Sigmoid colon (tissue), 4 donors: Measurements from ENCODE around the gene FOXP3.

Experiments
- CTCF ChIP-seq, 4 experiments: fragments of 450-650 bp in 3 of 4; fragments of 200-600 bp in 1 of 4; IDR thresholded peaks; one replicate each; pipeline ENCODE4 v1.5.1; 2016 to 2019; ENCODE audit warnings: antibody characterized with exemption in 4 of 4, mild to moderate bottlenecking in 3 of 4, moderate library complexity in 2 of 4
- POLR2AphosphoS5 ChIP-seq, 4 donors: sonication (generic); formaldehyde crosslinking; IDR thresholded peaks; one replicate each; pipeline ENCODE4 v1.6.1; 2017; ENCODE audit warnings: antibody characterized with exemption in 4 of 4

- TF ChIP-seq CTCF (IDR thresholded peaks at IDR 0.05) (no peak), POLR2AphosphoS5 (IDR thresholded peaks at IDR 0.05) (no peak)
Measured at GRCh38 chrX:49203536-49203935, 61.0 kb downstream of the FOXP3 start.
